Measurements from ENCODE around the gene DDX25. TPM values are rescaled to one million over a fixed set of nuclear protein-coding genes. Genes with fewer than 3 reads are reported as not detected.

Gene DDX25
- total and polyA plus RNA-seq, 10 of the 15 experiments (the other 5 are each of a cell fraction or from before 2014, with no cell fraction given), result 0.05 TPM; not detected in 9

GRCh38 chr11:125931116-125931515 is 26.8 kb downstream of the DDX25 start:
- FAIRE-seq (no peak), DNase-seq (ENCODE audit: low read depth, low spot score) (no peak), ATAC-seq (no peak)
- H3K4me3 ChIP-seq, result no peak overlapping the region
- no peaks in the 10 kb centered on the region for H3K9me3 ChIP-seq (replicated peaks; ENCODE audit: control insufficient read depth, insufficient read depth, low read length)
- H3K79me2 ChIP-seq (ENCODE audit: control insufficient read depth, insufficient read depth, low read length), result no peaks in the 10 kb centered on the region
- SMC1A ChIA-PET (ENCODE audit: uncharacterized antibody, unreplicated experiment), result interaction anchor here (1.2 to 2.7 kb wide), 2 partner anchors 9 to 262 kb away, joined by 3 to 10 read pairs; no protein-coding TSS in a partner anchor
- in situ Hi-C loops (cut with MboI) (no loop called here), intact Hi-C loops (cut with micrococcal nuclease; ENCODE audit: unreplicated experiment) (no loop called here)
- no peaks in the 10 kb centered on the region for H3K4me1 ChIP-seq (ENCODE audit: control insufficient read depth, insufficient read depth, low read length)
- no peak for TF ChIP-seq PML (IDR thresholded peaks at IDR 0.05; ENCODE audit: low read length)
- no peak for TF ChIP-seq ZNF384 (IDR thresholded peaks at IDR 0.05; ENCODE audit: borderline replicate concordance, low read depth, low read length)
- TF ChIP-seq BCL3 (IDR thresholded peaks at IDR 0.05; ENCODE audit: borderline replicate concordance, insufficient read depth, low read depth, low read length, poor library complexity, severe bottlenecking), result no peak
- TF ChIP-seq EGR1 (IDR thresholded peaks at IDR 0.05; ENCODE audit: borderline replicate concordance in 1 of 2, low read depth in 2 of 2, low read length in 2 of 2), result no peak
- no peak for TF ChIP-seq NR2F1 (conservative IDR thresholded peaks at IDR 0.05)
- TF ChIP-seq ZBTB33 (IDR thresholded peaks at IDR 0.05), result no peak
- TF ChIP-seq SP1 (IDR thresholded peaks at IDR 0.05; ENCODE audit: low read depth, low read length), result no peak
- TF ChIP-seq YY1 (IDR thresholded peaks at IDR 0.05; ENCODE audit: low read depth, low read length), result no peak
- no peak for TF ChIP-seq ASH2L (IDR thresholded peaks at IDR 0.05; ENCODE audit: borderline replicate concordance, low read depth)
- no peak for TF ChIP-seq FOXM1 (IDR thresholded peaks at IDR 0.05; ENCODE audit: low read depth, low read length)
- no peak for TF ChIP-seq SUZ12 (IDR thresholded peaks at IDR 0.05; ENCODE audit: unreplicated experiment)
- no peak for TF ChIP-seq POLR2A (IDR thresholded peaks at IDR 0.05; ENCODE audit: low read depth, low read length)
- TF ChIP-seq BHLHE40 (IDR thresholded peaks at IDR 0.05; ENCODE audit: borderline replicate concordance in 1 of 2, low read depth in 2 of 2, low read length in 1 of 2), result no peak
- TF ChIP-seq IKZF1 (conservative IDR thresholded peaks at IDR 0.05), result no peak
- no peak overlapping the region for H3K4me2 ChIP-seq (ENCODE audit: control insufficient read depth, insufficient read depth)
- no peaks in the 10 kb centered on the region for H4K20me1 ChIP-seq (ENCODE audit: control insufficient read depth, insufficient read depth)
- RAD21 ChIA-PET (ENCODE audit: unreplicated experiment), result interaction anchor here (0.6 to 1.3 kb wide), 2 partner anchors 95 to 263 kb away, joined by 3 to 5 read pairs; no protein-coding TSS in a partner anchor
- no peak overlapping the region for H3K9ac ChIP-seq (ENCODE audit: control insufficient read depth, insufficient read depth, low read length)
- WGBS (ENCODE audit: insufficient coverage, insufficient replicate concordance, low lambda C conversion rate, missing lambda C conversion rate), result 1% methylated on average over 3 of the region's 3 CpGs
- BruUV-seq (replicated peaks), result no TSS peak
- no peaks in the 10 kb centered on the region; a peak in 1 of 4 replicates for H3K27me3 ChIP-seq (replicated peaks in 1 of 2; ENCODE audit: control insufficient read depth in 2 of 2, insufficient read depth in 2 of 2, low read length in 1 of 2)
- no peak overlapping the region for H2AFZ ChIP-seq (ENCODE audit: control insufficient read depth, low read depth, low read length)
- CTCF ChIA-PET, result interaction anchor here (0.6 to 1.9 kb wide), 4 partner anchors 10 to 262 kb away, joined by 3 to 11 read pairs (median 6); no protein-coding TSS in a partner anchor
- H3K27ac ChIP-seq (ENCODE audit: control insufficient read depth, insufficient read depth), result no peak overlapping the region
- POLR2A ChIA-PET, result interaction anchor here (0.6 kb wide), 1 partner anchor 131 kb away, joined by 3 read pairs; no protein-coding TSS in a partner anchor
- H3K36me3 ChIP-seq (ENCODE audit: control insufficient read depth in 2 of 2, insufficient read depth in 2 of 2, low read length in 1 of 2), result no peaks in the 10 kb centered on the region

All from GM12878 (cell line).